ENCODE measurements around the gene MAN2C1.
"Not testable (repeated sequence)": the region's sequence is repeated elsewhere in the genome, so short reads cannot be mapped to it uniquely, and the experiment has no call there.

The MAN2C1 gene

DNA sequence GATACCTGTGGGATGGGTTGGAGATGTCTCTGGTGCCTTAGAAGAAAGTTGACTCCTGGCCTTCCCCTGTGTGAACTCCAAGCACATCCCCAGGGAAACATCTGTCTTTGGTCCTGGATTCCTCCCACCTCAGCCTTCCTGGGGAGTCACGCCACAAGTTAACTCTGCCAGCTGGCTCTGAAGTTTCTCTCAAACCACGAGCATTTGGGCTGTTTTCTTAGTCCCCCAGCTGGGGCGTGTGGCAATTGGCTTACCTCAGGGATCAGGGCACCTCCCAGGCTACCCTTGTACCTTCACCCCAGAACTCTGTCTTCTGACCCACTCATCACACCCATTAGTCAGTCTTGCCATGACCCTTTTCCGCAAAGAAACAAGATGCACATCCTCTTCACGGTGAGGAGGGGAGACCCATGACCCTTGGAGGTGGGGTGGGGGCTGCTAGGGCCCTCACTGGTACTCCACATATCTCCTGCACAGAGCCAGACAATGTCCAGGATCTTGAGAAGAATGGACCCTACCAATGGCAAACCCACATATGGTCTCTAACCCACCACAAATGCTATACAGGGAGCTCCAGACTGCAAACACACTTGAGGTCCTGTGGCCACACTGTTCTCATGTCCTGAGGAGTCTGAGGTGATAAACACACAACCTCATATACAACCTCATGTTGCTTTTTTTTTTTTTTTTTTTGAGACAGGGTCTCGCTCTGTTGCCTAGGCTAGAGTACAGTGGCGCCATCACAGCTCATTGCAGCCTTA is 17.6 kb downstream of the MAN2C1 start:
- Histone ChIP-seq H3K23ac (ENCODE audit: low read depth, low read length, poor library complexity) (peak overlapping the region; percentile 43), H3K36me3 (replicated peaks in 1 of 2; ENCODE audit: control insufficient read depth in 2 of 2, insufficient read depth in 2 of 2, low read length in 2 of 2) (peaks cover 4 to 8% of the 10 kb centered on the region in 2 donors), H3K4me1 (ENCODE audit: control insufficient read depth in 2 of 2, insufficient read depth in 1 of 2, low read depth in 1 of 2, low read length in 2 of 2) (peaks cover 3 to 6% of the 10 kb centered on the region in 2 donors), H2BK12ac (ENCODE audit: low read length) (no peak overlapping the region), H3K27ac (replicated peaks; ENCODE audit: low read length) (no peak overlapping the region), H2AK5ac (ENCODE audit: low read depth, low read length) (no peak overlapping the region), H3K18ac (ENCODE audit: low read length) (no peak overlapping the region), H3K4me3 (ENCODE audit: low read length in 2 of 2) (no peak overlapping the region), H2BK5ac (ENCODE audit: low read length) (no peak overlapping the region), H2AFZ (ENCODE audit: low read length) (no peak overlapping the region), H2BK15ac (ENCODE audit: low read length) (no peak overlapping the region), H4K8ac (ENCODE audit: low read depth, low read length) (no peak overlapping the region), H3K79me1 (ENCODE audit: low read depth, low read length) (peaks cover 3% of the 10 kb centered on the region), H2BK120ac (ENCODE audit: low read depth, low read length) (no peak overlapping the region), H3K4me2 (ENCODE audit: insufficient read depth, low read length, poor library complexity, severe bottlenecking) (no peak overlapping the region), H3K27me3 (ENCODE audit: control insufficient read depth in 3 of 3, insufficient read depth in 3 of 3, low read depth in 1 of 3, low read length in 3 of 3) (peaks cover 0 to 23% (median 0%) of the 10 kb centered on the region in 3 experiments), H3K14ac (ENCODE audit: low read length) (no peak overlapping the region), H4K91ac (ENCODE audit: low read depth, low read length, poor library complexity) (no peak overlapping the region), H3K4ac (ENCODE audit: low read length) (no peak overlapping the region), H3K9ac (ENCODE audit: low read depth, low read length, poor library complexity) (no peak overlapping the region), H3K9me3 (replicated peaks in 1 of 2; ENCODE audit: control insufficient read depth in 2 of 2, insufficient read depth in 1 of 2, low read depth in 1 of 2, low read length in 2 of 2) (peaks cover 0 to 3% of the 10 kb centered on the region in 2 donors)
- no CpG with 5 or more reads among the region's 7 CpGs for WGBS, 2 donors (ENCODE audit: extremely low coverage in 2 of 2, insufficient read length in 2 of 2, insufficient replicate concordance in 1 of 2)
- no peak for DNase-seq (ENCODE audit: low spot score)

DNA sequence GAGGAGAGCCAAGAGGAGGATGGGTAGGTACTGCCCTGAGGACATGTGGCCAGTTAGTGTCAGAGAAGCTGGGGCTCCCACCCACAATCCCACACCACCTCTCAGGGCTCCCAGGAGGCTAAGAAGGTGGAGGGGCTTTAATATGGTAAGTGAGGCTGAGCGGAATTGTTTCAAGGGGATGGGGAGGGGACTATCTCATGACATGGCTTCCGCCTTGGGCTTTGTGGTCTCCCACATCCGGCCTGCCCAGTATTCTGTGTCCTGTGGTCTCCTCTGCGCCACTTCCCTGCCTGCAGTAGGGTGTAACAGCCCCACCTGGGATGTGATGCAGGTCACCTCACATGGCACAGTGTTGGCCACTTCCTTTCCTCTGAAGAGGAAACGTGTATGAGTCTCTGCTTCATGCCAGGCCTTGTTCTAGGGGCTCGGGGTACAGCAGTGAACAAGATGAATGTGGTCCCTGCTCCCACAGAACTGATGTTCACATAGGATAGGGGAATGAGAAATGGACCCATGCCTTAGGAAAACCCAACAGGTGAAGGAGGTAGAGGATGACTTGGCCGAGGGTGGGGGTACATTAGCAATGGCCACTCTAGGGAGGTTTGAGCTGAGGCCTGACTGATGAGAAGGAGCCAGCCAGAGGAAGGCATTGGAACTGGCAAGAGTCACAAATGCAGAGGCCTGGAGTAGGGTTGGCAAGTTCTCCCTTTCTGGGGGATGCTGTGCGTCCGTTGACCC is 18.4 kb downstream of the MAN2C1 start:
- Histone ChIP-seq H3K4me1 (ENCODE audit: control insufficient read depth in 2 of 2, insufficient read depth in 1 of 2, low read depth in 1 of 2, low read length in 2 of 2) (peaks cover 3 to 6% of the 10 kb centered on the region in 2 donors), H4K91ac (ENCODE audit: low read depth, low read length, poor library complexity) (no peak overlapping the region), H2BK120ac (ENCODE audit: low read depth, low read length) (no peak overlapping the region), H2BK12ac (ENCODE audit: low read length) (no peak overlapping the region), H3K9ac (ENCODE audit: low read depth, low read length, poor library complexity) (no peak overlapping the region), H3K18ac (ENCODE audit: low read length) (no peak overlapping the region), H2AK5ac (ENCODE audit: low read depth, low read length) (no peak overlapping the region), H3K14ac (ENCODE audit: low read length) (peak overlapping the region; percentile 84), H2BK5ac (ENCODE audit: low read length) (no peak overlapping the region), H2BK15ac (ENCODE audit: low read length) (no peak overlapping the region), H3K36me3 (replicated peaks in 1 of 2; ENCODE audit: control insufficient read depth in 2 of 2, insufficient read depth in 2 of 2, low read length in 2 of 2) (peaks cover 4 to 6% of the 10 kb centered on the region in 2 donors), H3K27me3 (ENCODE audit: control insufficient read depth in 3 of 3, insufficient read depth in 3 of 3, low read depth in 1 of 3, low read length in 3 of 3) (peaks cover 0 to 23% (median 0%) of the 10 kb centered on the region in 3 experiments), H3K79me1 (ENCODE audit: low read depth, low read length) (peaks cover 3% of the 10 kb centered on the region), H3K4me3 (ENCODE audit: low read length in 2 of 2) (no peak overlapping the region), H3K27ac (replicated peaks; ENCODE audit: low read length) (no peak overlapping the region), H3K23ac (ENCODE audit: low read depth, low read length, poor library complexity) (peak overlapping the region; percentile 43), H4K8ac (ENCODE audit: low read depth, low read length) (no peak overlapping the region), H3K4ac (ENCODE audit: low read length) (no peak overlapping the region), H3K9me3 (replicated peaks in 1 of 2; ENCODE audit: control insufficient read depth in 2 of 2, insufficient read depth in 1 of 2, low read depth in 1 of 2, low read length in 2 of 2) (peaks cover 0 to 3% of the 10 kb centered on the region in 2 donors), H2AFZ (ENCODE audit: low read length) (no peak overlapping the region), H3K4me2 (ENCODE audit: insufficient read depth, low read length, poor library complexity, severe bottlenecking) (no peak overlapping the region)
- WGBS, 2 donors (ENCODE audit: extremely low coverage in 2 of 2, insufficient read length in 2 of 2, insufficient replicate concordance in 1 of 2): no CpG with 5 or more reads among the region's 9 CpGs
- DNase-seq (ENCODE audit: low spot score): no peak

DNA sequence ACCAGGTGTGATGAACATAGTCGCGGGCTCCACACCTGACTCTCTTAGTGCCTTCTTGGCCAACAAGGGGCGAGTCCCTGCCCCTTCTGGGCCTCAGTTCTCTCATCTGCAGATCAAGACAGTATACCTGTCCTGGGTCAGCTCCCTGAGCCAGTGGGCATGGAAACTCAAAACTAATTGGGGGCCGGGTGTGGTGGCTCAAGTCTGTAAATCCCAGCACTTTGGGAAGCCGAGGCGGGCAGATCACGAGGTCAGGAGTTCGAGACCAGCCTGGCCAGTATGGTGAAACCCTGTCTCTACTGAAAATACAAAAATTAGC is 19.1 kb downstream of the MAN2C1 start:
- H2AFZ ChIP-seq (ENCODE audit: low read length); H3K18ac ChIP-seq (ENCODE audit: low read length); H3K9ac ChIP-seq (ENCODE audit: low read depth, low read length, poor library complexity); H3K9me3 ChIP-seq (replicated peaks in 1 of 2; ENCODE audit: control insufficient read depth in 2 of 2, insufficient read depth in 1 of 2, low read depth in 1 of 2, low read length in 2 of 2); H4K8ac ChIP-seq (ENCODE audit: low read depth, low read length); DNase-seq (ENCODE audit: low spot score); H3K4me1 ChIP-seq (ENCODE audit: control insufficient read depth in 2 of 2, insufficient read depth in 1 of 2, low read depth in 1 of 2, low read length in 2 of 2); H3K79me1 ChIP-seq (ENCODE audit: low read depth, low read length); H3K4ac ChIP-seq (ENCODE audit: low read length); H2BK12ac ChIP-seq (ENCODE audit: low read length); H3K4me2 ChIP-seq (ENCODE audit: insufficient read depth, low read length, poor library complexity, severe bottlenecking); H3K23ac ChIP-seq (ENCODE audit: low read depth, low read length, poor library complexity); H3K27ac ChIP-seq (replicated peaks; ENCODE audit: low read length); H4K91ac ChIP-seq (ENCODE audit: low read depth, low read length, poor library complexity); H3K36me3 ChIP-seq (replicated peaks in 1 of 2; ENCODE audit: control insufficient read depth in 2 of 2, insufficient read depth in 2 of 2, low read length in 2 of 2); H2BK15ac ChIP-seq (ENCODE audit: low read length); H3K4me3 ChIP-seq (ENCODE audit: low read length in 2 of 2): not testable (repeated sequence)
- Histone ChIP-seq H3K14ac (ENCODE audit: low read length) (peak overlapping the region; percentile 82), H2BK120ac (ENCODE audit: low read depth, low read length) (peak overlapping the region; percentile 54), H2BK5ac (ENCODE audit: low read length) (peak overlapping the region; percentile 75), H3K27me3 (ENCODE audit: control insufficient read depth in 3 of 3, insufficient read depth in 3 of 3, low read depth in 1 of 3, low read length in 3 of 3) (peaks cover 0 to 23% (median 0%) of the 10 kb centered on the region in 3 experiments), H2AK5ac (ENCODE audit: low read depth, low read length) (peak overlapping the region; percentile 92)
- WGBS, 2 donors (ENCODE audit: extremely low coverage in 2 of 2, insufficient read length in 2 of 2, insufficient replicate concordance in 1 of 2): no CpG with 5 or more reads among the region's 8 CpGs

All from neuronal stem cell (in vitro differentiated cells).